ENCODE results near the gene ZNF512B.
"Not testable (repeated sequence)": the region's sequence is repeated elsewhere in the genome, so short reads cannot be mapped to it uniquely, and the experiment has no call there.

Gene ZNF512B

GRCh38 chr20:63961664-63962425 lies 7.9 kb downstream of the ZNF512B start:
- Histone ChIP-seq H3K27ac (no peak overlapping the region), H3K27me3 (peaks cover 7% of the 10 kb centered on the region), H3K9me3 (no peaks in the 10 kb centered on the region), H3K4me1 (ENCODE audit: control insufficient read depth in 1 of 2, insufficient read depth in 1 of 2, low read depth in 1 of 2, low read length in 1 of 2) (peaks cover 5 to 7% of the 10 kb centered on the region in 2 experiments), H3K4me3 (ENCODE audit: low read depth in 1 of 2, low read length in 1 of 2) (no peak overlapping the region), H3K36me3 (peaks cover 14% of the 10 kb centered on the region)
- no peak for TF ChIP-seq CTCF (IDR thresholded peaks at IDR 0.05)

DNA sequence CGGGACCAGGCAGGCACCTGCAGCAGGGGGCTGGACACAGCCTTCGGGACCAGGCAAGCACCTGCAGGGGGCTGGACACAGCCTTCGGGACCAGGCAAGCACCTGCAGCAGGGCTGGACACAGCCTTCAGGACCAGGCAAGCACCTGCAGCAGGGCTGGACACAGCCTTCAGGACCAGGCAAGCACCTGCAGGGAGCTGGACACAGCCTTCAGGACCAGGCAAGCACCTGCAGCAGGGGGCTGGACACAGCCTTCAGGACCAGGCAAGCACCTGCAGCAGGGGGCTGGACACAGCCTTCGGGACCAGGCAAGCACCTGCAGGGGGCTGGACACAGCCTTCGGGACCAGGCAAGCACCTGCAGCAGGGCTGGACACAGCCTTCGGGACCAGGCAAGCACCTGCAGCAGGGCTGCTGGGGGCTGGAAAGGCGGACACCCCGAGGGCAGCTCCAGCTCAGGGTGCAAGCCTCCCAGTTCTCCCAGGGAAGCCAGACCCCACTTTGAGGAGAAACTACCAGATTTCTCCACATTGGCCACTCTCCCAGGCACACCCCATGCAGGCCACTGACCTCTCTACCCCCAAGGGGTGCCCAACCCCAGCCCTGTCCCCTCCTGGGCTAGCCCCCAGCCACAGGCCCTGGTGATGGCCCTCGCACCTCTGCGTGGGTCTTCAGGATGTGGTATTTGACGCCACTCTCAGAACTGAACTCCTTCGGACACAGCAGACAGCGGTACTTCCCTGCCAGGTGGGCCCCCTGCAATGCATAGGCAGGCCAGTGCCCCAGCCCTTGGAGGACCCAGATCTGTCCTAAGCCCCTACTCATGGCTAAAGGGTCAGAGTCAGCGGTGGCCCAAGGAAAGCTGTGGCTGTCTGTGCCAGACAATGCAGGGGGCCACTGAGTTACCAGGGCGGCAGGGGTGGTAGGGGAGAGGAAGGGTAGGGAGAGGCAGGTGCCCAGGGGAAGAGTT lies 8.8 kb downstream of the ZNF512B start:
- peaks cover 14% of the 10 kb centered on the region for H3K36me3 ChIP-seq
- peaks cover 12 to 14% of the 10 kb centered on the region in 2 experiments for H3K4me1 ChIP-seq (ENCODE audit: control insufficient read depth in 1 of 2, insufficient read depth in 1 of 2, low read depth in 1 of 2, low read length in 1 of 2)
- H3K27ac ChIP-seq; H3K4me3 ChIP-seq (ENCODE audit: low read depth in 1 of 2, low read length in 1 of 2); H3K9me3 ChIP-seq; H3K27me3 ChIP-seq: not testable (repeated sequence)

DNA sequence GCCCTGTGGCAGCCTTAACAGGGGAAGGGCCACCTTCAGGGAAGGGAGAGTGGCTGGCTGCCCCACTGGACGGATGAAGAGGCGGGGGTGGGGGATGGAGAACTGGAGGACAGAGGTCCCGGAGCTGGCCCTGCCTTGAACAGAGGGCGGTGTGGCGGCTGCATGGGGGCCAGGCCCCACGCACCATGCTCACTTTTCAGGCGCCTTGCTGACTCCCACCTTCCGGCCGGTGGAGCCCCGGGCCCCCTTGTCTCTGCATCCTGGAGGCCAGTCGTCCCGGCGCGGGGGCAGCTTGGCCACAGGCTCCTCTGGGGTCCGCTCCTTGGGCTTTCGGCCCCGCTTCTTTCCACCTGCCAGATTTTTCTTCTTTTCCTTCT lies 10.0 kb downstream of the ZNF512B start:
- H3K27ac ChIP-seq = no peak overlapping the region
- H3K4me3 ChIP-seq (ENCODE audit: low read depth in 1 of 2, low read length in 1 of 2) = no peak overlapping the region
- TF ChIP-seq CTCF (IDR thresholded peaks at IDR 0.05) = no peak
- peaks cover 7% of the 10 kb centered on the region for H3K27me3 ChIP-seq
- peaks cover 25 to 27% of the 10 kb centered on the region in 2 experiments for H3K4me1 ChIP-seq (ENCODE audit: control insufficient read depth in 1 of 2, insufficient read depth in 1 of 2, low read depth in 1 of 2, low read length in 1 of 2)
- H3K36me3 ChIP-seq = peaks cover 14% of the 10 kb centered on the region
- no peaks in the 10 kb centered on the region for H3K9me3 ChIP-seq

DNA sequence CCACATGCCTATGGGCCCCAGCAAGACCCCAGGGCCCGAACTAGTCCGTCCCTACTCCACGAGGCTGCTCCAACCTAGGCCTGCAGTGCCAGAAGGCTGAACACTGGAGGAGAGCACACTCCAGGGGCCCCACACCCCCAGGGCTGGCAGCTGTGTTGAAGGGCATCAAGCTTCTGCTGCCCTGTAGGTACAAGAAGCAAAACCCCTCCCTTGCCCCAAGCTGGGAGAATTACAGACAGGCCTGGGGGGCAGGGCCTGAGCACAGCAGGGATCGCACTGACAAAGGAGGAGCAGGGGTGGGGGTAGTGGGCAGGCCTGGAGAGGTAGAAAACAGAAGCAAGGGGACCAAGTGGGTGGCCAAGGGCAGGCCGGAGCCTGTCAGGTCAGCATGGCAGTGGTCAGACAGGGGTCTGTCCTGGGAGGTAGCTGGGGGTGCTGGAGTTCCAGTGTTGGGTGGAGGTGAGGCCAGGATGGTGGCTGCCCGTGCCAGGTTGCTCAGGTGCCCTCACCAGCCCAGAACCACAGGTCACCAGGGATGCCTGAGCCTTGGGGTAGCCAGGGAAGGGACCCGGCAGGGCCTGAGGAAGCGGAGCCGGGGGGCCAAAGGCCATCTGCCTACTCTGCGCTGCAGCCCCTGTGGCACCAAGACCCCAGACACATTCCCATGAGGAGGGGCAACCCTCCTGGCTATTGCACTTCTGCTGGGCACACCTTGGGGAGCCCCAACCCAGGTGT lies 10.6 kb downstream of the ZNF512B start:
- no peak for TF ChIP-seq CTCF (IDR thresholded peaks at IDR 0.05)
- Histone ChIP-seq H3K4me1 (ENCODE audit: control insufficient read depth in 1 of 2, insufficient read depth in 1 of 2, low read depth in 1 of 2, low read length in 1 of 2) (peaks cover 30 to 32% of the 10 kb centered on the region in 2 experiments), H3K4me3 (ENCODE audit: low read depth in 1 of 2, low read length in 1 of 2) (no peak overlapping the region), H3K9me3 (no peaks in the 10 kb centered on the region), H3K36me3 (peaks cover 14% of the 10 kb centered on the region), H3K27me3 (peaks cover 7% of the 10 kb centered on the region), H3K27ac (no peak overlapping the region)

DNA sequence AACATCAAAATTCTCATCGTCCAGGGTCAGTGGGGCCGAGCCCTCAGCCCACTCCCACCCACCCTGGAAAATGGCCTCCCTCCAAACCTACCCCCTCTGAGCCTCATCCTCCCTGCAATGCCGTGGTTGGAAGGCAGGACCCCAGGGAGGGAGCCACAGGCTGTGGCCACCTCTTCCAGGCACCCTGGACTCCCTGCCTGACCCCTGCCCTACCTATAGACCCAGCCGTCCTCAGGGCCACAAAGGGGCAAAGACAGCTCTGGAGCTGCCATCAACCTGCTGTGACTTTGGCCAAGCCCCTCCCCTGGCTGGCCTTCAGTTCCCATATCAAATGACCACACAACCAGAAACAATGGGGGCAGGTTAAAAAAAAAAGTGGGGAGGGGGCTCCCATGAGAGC lies 11.3 kb downstream of the ZNF512B start:
- H3K27ac ChIP-seq = no peak overlapping the region
- H3K4me3 ChIP-seq (ENCODE audit: low read depth in 1 of 2, low read length in 1 of 2) = no peak overlapping the region
- peaks cover 7% of the 10 kb centered on the region for H3K27me3 ChIP-seq
- H3K9me3 ChIP-seq = no peaks in the 10 kb centered on the region
- peaks cover 36 to 39% of the 10 kb centered on the region in 2 experiments for H3K4me1 ChIP-seq (ENCODE audit: control insufficient read depth in 1 of 2, insufficient read depth in 1 of 2, low read depth in 1 of 2, low read length in 1 of 2)
- TF ChIP-seq CTCF (IDR thresholded peaks at IDR 0.05) = no peak
- peaks cover 10% of the 10 kb centered on the region for H3K36me3 ChIP-seq
